Stimulated activated CD8-positive, alpha-beta memory T cell treated with anti-CD3 and anti-CD28 coated beads, Interleukin-15, amount 100 ng/mL, for 4 hours (primary cell): ENCODE measurements around the gene AMD1.

Experiments
- DNase-seq, 2 donors: peaks; one replicate each; pipeline ENCODE4 v3.0.0-alpha.2; 2020; ENCODE audit warnings: low read depth in 2 of 2

AMD1 gene

DNA sequence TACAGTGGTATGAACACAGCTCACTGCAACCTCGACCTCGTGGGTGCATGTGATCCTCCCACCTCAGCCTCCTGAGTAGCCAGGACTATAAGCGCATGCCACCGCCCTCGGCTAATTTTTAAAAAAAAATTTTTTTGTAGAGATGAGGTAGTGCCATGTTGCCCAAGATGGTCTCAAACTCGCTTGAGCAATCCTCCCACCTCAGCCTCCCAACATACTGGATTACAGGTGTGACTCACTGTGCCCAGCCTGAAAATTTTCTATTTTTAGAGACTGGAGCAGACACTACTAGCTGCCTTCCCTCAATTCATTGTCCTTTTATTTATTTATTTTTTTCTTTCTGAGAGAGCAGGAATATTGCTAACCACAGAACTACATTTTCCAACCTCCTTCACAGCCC, 63.6 kb downstream of the AMD1 start:
- DNase-seq = no peak

DNA sequence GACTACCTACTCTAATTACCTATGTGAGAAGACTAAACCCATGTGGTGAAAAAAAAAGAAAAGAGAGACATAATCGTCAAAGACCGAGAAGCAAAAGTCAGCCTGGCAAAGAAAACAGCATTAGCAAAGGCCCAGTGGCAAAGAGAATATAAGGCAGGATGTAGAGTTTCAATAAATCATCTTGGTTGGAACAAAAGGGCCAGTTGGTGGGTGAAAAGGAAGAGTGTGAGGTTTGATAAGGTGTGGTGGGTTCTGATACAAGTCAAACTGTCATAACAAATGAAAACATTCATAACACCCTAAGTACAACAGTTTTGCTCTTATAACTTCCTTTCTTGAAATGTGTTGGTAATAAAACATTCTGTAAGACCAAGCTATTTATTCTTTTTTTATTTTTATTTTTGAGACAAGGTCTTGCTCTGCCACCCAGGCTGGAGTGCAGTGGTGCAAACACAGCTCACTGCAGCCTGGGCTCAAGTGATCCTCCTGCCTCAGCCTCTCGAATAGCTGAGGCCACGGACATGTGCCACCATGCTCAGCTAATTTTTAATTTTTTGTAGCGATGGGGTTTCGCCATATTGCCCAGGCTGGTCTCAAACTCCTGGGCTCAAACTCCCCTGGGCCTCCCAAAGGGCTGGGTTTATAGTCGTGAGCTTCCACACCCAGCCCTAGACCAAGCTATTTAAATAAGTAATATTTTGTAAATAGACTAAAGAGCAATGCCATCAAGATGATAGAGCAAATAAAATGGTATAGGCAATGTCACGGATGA, 65.0 kb downstream of the AMD1 start:
- DNase-seq = no peak

DNA sequence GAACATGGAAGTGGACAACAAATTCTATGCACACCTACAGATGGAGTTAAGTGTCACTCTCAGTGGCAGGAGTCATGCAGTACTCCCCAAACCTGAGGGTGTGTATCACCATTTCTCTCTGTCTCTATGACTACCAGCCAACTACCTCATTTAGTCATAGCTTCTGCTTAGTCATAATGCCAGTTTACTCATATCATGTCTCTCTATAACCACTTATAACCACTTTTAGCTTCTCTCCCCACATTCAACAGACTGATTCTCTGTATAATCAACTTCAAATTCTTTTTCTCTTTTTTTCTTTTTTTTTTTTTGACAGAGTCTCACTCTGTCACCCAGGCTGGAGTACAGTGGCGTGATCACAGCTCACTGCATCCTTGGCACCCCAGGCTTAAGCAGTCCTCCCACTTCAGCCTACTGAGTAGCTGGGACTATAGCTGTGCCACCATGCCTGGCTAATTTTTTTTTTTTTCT, 70.1 kb downstream of the AMD1 start:
- peak in 1 of 2 donors; percentile 7 for DNase-seq
